GM21717 (cell line): ENCODE data around the gene MRPL28.

Experiments
- ATAC-seq: cut with Tn5 transposase; IDR thresholded peaks from one replicate; pipeline ENCODE4 v1.9.1; 2021; ENCODE audit warnings: mild to moderate bottlenecking, moderate library complexity; ENCODE audit not compliant: unreplicated experiment

MRPL28 gene

GRCh38 chr16:318628-319027 is 51.7 kb downstream of the MRPL28 start:
- ATAC-seq: no peak

GRCh38 chr16:317583-317982 is 52.8 kb downstream of the MRPL28 start:
- ATAC-seq: no peak
